ENCODE data around the gene JAZF1.
"Not testable (repeated sequence)": the region's sequence is repeated elsewhere in the genome, so short reads cannot be mapped to it uniquely, and the experiment has no call there.

JAZF1 gene

DNA sequence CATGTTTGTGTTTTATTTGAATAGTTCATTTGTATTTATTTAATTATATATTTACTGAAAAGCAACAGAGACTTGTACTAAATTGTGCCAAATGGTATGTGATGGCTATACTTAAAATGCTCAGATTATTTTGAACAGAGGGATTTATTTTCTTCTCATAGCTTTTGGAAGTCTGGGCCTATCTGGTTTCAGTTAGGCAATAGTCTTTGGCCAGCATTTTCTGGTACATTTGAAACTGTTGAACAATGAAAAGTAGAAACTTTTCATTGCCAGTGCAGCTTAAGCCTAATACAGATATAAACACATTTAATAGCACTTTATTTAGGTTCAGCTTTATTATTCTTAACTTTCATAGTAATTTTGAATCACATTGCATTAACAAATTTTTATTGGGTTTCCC is 252.6 kb downstream of the JAZF1 start:
- DNase-seq: no peak

DNA sequence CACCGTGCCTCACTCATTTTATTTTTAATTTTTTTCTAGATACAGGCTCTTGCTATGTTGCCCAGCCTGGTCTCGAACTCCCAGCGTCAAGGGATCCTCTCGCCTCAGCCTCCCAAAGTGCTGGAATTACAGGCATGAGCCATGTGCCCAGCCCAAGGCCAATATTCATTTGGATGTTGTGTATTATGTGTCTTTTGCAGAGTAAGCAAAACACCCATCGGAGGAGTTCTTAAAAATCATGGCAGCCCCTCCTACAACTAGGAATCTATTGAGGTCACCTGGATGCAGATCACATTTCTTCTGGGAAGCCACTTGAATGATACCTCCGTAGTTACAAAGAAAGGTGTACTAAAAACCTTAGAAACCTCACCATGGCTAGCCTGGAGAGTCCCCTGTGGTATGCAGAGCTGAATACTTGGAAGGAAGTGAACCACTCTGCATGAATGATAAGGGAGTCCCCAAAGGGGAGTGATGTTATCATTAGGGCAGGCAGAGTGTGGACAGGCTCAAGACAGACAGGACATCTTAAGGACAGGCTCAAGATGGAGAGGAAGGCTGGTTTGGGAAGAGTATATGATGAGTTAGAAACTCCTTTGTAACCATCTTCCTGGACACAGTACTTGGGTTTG is 254.9 kb downstream of the JAZF1 start:
- DNase-seq: no peak

GRCh38 chr7:27923642-27923980 is 257.0 kb downstream of the JAZF1 start:
- DNase-seq: no peak

DNA sequence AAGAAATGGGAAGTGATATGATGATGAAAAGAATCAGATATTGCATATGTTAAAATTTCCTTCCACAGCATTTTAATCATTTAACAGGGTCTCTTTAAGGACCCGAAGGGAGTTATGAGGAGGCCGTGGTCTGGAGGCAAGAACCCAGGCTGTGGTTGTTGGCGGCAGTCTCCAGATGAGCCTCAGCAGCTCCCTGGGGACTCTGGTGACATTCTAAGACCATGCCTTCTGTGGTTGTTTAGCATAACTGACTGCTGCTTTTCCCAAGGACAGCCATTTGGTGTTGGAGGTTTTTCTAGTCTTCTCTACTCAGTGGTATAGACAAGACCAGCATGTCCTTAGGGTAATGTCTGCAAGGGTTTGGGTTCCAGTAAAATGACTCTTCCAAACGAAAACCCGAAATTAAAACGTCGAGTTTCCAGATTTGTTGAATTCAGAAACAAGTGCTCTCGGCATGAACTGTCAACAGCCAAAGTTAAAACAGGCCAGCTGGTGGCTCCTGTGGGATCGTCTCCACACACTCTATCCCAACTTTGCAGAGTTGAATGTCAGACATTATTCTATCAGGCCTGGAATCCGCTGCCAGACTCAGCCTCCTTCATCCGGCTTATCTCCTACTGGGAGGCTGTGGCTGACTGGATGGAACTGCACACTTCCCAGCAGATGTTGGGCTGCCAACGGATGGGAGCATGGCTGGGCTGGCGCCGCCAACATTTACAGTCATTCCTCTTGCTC is 257.5 kb downstream of the JAZF1 start:
- DNase-seq: no peak

- DNase-seq: not testable (repeated sequence)
Measured at GRCh38 chr7:27922389-27922788, 258.2 kb downstream of the JAZF1 start.

- no peak for DNase-seq
Measured at GRCh38 chr7:27921081-27921836, 259.3 kb downstream of the JAZF1 start.

GRCh38 chr7:27920281-27920946 is 260.2 kb downstream of the JAZF1 start:
- no peak for DNase-seq

GRCh38 chr7:27918503-27918902 is 262.1 kb downstream of the JAZF1 start:
- DNase-seq: no peak

GRCh38 chr7:27917774-27918314 is 262.8 kb downstream of the JAZF1 start:
- DNase-seq: no peak

GRCh38 chr7:27917119-27917518 is 263.5 kb downstream of the JAZF1 start:
- DNase-seq: no peak

DNA sequence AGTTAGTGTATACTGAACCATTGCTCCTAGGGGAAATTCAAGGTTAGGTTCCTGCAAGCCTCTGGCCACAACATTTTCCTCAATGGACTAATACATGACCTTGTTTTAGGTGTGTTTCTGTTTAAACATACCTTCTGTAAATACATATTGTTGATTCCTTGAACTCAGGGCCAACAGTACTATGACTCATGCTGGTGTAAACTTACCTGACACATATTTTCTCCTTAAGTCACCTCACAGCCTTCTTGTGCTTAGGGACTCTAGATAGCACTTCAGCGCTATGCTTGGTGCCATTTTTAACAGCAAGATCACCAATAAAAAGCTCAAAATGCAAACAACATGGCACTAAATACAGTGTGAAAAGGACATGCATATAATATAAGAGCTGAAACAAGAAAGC is 264.2 kb downstream of the JAZF1 start:
- DNase-seq: no peak

- no peak for DNase-seq
Measured at GRCh38 chr7:27914409-27914808, 266.2 kb downstream of the JAZF1 start.

DNA sequence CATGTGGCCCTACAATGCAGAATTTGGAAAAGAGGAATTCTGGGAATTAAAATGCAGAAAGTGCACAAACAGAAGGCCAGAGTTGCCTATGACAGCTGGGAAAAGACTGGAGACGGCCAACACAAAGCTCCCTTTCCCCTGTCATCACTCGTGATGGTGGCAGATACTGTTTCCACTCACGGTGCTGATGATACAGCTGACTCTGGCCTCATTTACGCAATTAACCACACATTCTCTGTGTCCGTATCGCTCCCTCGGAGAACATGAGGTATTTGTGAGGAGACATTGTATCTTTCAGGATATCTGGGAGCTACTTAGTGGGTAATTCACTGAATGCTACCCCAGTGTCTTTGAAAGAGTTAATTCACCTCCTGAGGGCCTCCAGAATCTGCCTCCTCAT is 267.8 kb downstream of the JAZF1 start:
- no peak for DNase-seq

DNA sequence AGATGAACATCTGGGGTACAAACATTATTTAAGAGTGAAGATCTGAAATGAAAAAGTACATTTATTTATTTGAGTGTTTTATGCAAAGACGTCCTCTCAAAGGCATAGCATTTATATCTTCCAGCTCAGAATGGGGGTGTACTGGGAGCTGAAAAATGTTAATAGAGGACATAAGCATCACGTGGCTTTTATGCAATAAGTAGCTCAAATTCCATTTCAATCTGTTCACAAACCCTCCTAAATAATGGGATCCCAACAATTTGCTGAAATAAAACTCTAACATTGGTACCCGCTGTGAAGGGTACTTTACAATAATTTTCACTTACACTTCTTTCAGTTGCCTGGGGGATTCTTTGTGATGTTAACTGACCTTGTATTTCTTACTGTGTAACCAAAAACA is 268.7 kb downstream of the JAZF1 start:
- no peak for DNase-seq

- DNase-seq: no peak
Measured at GRCh38 chr7:27910326-27910725, 270.3 kb downstream of the JAZF1 start.

DNA sequence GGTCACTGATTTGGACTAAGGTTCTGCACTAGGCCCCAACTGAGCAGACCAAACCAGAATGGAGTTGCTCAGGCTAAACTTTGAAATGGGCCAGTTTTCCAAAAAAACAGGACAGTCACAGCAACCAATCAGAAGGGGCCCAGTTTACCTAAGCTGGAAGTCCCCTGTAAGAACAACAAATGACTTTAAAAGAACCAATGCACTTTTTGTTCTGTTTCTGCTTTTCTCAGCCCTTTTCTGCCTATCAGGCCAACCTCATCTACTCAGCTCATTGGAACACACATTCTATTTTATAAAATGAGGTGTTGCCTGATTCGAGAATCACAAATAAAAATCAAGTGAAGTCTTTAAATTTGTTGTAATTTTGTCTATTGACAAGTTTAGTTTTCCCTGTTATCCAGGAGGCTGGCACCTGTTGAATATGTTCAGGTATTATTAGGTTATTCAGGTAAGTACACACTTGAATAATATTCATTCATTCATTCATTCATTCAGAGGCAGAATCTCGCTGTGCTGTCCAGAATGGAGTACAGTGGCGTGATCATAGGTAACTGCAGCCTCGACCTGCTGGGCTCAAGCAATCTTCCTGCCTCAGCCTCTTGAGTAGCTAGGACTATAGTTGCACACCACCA is 271.9 kb downstream of the JAZF1 start:
- DNase-seq: no peak

GRCh38 chr7:27906385-27907091 is 274.1 kb downstream of the JAZF1 start:
- no peak for DNase-seq

GRCh38 chr7:27905951-27906350 is 274.6 kb downstream of the JAZF1 start:
- DNase-seq: no peak

DNA sequence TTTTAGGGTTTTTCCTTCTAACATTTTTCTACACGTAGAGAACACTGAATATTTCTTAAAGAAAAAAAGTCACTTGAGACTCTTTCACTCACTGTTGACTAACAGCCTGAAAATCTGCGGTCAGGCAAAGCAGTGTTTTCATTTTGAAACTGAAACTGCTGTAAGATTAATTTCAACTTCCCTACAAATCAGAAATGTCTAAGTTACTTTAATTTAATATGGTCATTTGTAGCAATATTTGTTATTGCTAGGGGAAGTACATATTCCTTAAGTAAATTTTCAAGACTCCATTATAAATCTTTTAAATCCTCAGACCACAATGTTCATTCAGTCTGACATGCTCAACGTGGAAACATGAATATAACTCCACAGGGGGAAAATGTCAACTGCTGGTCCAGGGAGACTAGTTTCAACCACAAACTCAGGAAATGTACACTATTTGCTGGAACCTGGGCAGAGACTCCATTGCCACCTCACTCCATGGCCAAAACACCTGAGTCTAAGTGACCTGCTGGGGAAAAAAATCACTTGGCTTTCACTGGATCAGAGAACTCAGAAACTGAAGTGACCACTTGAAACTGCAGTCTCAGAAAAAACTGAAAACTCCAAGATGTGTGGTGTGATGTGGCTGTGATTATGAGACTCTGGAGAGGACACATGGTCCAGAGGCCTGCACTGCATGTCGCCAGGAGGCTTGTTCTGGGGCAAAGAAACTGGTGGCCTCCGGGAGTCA is 279.4 kb downstream of the JAZF1 start:
- no peak for DNase-seq

DNA sequence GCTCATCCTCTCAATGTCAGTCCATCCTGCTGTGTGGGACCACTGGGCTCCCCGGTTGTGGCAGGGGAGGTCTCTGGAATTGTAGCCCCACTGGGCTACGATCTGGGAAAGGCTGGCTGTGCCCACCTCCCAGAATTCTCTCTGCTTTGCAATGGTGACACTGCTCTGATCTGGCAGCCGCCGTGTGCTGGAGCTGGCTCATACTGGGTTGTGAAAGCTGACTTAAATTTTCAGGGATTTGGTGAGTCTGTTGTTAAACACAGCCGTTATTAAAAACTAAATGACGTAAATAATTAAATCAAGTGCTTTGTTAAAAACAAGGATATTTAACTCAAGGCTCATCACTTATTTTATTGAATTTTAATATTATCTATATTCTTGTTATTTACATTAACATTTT is 280.6 kb downstream of the JAZF1 start:
- no peak for DNase-seq

- peak; percentile 15 for DNase-seq
Measured at GRCh38 chr7:27899601-27900000, 281.0 kb downstream of the JAZF1 start.
